Measurements from ENCODE around the gene PEX3.
"Not testable (repeated sequence)": the region's sequence is repeated elsewhere in the genome, so short reads cannot be mapped to it uniquely, and the experiment has no call there.

Gene PEX3

DNA sequence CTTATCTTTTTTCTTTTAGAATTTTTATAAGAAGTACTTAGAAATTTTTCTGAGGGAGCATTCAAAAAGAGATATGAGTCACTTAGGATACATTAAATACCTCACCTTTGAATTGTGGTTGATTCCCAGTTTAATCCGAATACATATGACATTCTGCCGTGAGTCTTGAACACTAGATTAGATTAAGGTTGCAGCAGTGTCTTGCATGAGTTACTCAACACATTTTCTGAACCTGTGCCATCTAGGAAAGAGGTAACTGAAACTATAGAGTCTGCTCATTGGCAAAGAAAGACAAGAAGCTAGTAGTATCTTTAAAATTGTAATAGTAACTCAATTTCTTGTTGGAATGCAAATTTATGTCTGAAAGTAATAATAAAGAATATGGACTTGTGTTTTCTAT, 14.9 kb downstream of the PEX3 start:
- Mint-ChIP-seq H3K9me3 (no peaks in the 10 kb centered on the region), H3K4me3 (no peak overlapping the region), H3K36me3 (ENCODE audit: insufficient read depth) (peaks cover 9% of the 10 kb centered on the region), H3K27ac (no peak overlapping the region), H3K27me3 (no peaks in the 10 kb centered on the region), H3K4me1 (ENCODE audit: low read depth in 2 of 2) (peaks cover 0 to 5% of the 10 kb centered on the region in 2 donors)
- DNase-seq (no peak), ATAC-seq (replicated peaks) (no peak)

DNA sequence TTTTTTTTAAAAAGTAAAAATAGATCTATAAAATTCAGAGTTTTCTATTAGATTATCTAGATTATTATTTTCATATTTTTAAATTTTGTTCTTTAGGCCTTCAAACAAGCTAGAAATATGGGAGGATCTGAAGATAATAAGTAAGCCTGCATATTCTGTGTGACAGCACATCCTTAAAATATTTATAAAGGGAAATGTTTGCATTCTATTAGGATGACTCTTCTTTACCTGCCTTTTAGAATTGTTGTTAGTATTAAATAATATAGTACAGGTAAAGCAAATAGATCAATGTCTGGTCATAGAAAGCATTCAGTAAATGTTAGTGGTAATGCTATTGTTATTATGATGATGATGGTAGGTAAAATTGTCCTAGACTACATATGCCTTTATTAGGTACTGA, 17.4 kb downstream of the PEX3 start:
- Mint-ChIP-seq H3K4me3 (no peak overlapping the region), H3K27ac (no peak overlapping the region), H3K4me1 (ENCODE audit: low read depth in 2 of 2) (no peaks in the 10 kb centered on the region), H3K9me3 (no peaks in the 10 kb centered on the region), H3K36me3 (ENCODE audit: insufficient read depth) (peaks cover 20% of the 10 kb centered on the region), H3K27me3 (no peaks in the 10 kb centered on the region)
- no peak for ATAC-seq (replicated peaks)
- no peak for DNase-seq

DNA sequence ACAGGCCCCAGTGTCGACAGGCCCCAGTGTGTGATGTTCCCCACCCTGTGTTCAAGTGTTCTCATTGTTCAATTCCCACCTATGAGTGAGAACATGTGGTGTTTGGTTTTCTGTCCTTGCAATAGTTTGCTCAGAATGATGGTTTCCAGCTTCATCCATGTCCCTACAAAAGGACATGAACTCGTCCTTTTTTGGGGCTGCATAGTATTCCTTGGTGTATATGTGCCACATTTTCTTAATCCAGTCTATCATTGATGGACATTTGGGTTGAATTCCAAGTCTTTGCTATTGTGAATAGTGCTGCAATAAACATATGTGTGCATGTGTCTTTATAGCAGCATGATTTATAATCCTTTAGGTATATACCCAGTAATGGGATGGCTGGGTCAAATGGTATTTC, 18.2 kb downstream of the PEX3 start:
- not testable (repeated sequence) for H3K4me3 Mint-ChIP-seq; DNase-seq; H3K27ac Mint-ChIP-seq; H3K9me3 Mint-ChIP-seq; H3K4me1 Mint-ChIP-seq (ENCODE audit: low read depth in 2 of 2); ATAC-seq (replicated peaks); H3K27me3 Mint-ChIP-seq
- peaks cover 28% of the 10 kb centered on the region for H3K36me3 Mint-ChIP-seq (ENCODE audit: insufficient read depth)

DNA sequence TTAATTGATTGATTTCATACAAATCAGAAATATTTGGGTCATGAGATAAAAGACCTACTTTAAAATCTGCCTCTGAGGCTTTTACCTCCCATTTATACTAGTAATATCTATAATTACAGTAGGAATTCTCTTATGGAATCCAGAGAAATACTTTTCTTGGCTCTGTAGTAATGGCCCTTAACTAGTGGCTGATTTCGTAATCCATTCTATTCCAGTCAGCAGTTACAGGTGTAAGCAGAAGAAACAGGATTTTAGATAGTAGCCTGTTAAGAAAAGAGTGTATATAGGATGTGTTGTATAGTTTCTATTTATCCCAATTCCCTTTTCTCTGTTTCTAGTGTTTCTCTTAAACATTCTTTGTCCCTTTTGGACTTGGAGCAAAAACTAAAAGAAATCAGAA, 21.2 kb downstream of the PEX3 start:
- H3K9me3 Mint-ChIP-seq, result no peaks in the 10 kb centered on the region
- H3K4me3 Mint-ChIP-seq, result no peak overlapping the region
- no peaks in the 10 kb centered on the region for H3K4me1 Mint-ChIP-seq (ENCODE audit: low read depth in 2 of 2)
- H3K27ac Mint-ChIP-seq, result no peak overlapping the region
- no peaks in the 10 kb centered on the region for H3K27me3 Mint-ChIP-seq
- ATAC-seq (replicated peaks) (no peak), DNase-seq (no peak)
- peaks cover 34% of the 10 kb centered on the region for H3K36me3 Mint-ChIP-seq (ENCODE audit: insufficient read depth)

DNA sequence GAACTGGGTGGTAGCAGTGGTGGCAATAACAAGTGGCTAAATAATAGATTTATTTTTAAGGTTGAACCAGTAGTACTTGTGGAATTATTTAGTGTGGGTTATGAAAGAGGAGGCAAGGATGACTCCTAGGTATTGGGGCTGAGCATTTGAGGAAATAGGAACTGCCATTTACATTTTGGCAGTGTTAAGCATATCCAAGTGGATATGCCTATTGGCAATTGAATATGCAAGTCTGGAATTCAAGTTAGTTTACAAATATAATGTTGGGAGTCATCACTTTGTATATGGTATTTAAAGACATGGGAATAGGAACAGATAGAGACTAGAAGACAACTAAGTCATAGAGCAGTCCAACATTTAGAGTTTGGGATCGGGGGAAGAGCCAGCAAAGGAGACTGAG, 25.9 kb downstream of the PEX3 start:
- Mint-ChIP-seq H3K4me1 (ENCODE audit: low read depth in 2 of 2) (no peaks in the 10 kb centered on the region), H3K36me3 (ENCODE audit: insufficient read depth) (peaks cover 36% of the 10 kb centered on the region), H3K27ac (no peak overlapping the region), H3K27me3 (no peaks in the 10 kb centered on the region), H3K4me3 (no peak overlapping the region), H3K9me3 (no peaks in the 10 kb centered on the region)
- ATAC-seq (replicated peaks) (no peak), DNase-seq (no peak)

DNA sequence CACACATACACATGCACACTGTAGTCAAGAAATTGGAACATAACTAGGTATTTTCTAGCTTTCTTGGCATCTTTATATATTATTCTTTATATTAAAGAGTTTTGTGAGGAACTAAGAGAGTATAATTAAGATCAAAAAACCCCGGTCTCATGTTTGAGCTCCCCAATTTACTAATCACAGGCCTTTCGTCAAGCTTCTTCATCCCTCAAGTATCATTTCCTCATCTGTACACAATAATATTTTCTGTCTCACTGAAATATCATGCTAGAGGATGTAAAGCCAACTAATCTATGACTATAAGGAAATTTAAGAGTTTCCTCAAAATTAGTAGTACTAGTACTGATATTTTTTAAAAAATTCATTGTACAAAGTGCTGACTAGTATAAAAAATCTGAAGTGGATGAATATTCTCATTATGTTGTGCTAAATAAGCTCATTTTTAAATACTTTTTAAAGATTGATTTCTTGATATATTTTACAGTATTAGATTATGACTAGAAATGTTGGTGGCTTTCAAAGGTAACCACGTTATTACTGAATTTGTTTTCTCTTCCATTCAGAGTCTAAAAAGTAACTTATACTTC, 28.0 kb downstream of the PEX3 start:
- no peak for DNase-seq
- H3K27me3 Mint-ChIP-seq, result no peaks in the 10 kb centered on the region
- no peak overlapping the region for H3K27ac Mint-ChIP-seq

DNA sequence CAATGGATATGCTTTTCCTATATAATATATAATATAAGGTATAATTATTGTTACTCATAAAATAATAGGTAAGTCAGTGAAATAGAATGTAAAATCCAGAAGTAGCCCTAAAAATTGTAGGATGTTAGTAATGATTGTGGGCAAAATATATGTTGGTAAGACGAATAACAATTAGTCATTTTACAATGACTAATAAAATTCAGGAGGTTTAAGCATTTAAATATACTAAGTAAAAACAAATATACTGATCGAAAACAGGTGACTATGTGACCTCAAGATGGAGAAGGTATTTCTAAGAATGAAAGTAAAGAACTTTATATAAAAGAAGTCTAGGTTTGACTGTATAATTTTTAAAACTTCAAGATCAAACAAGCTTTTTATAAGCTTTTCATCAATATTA, 32.0 kb downstream of the PEX3 start:
- H3K36me3 Mint-ChIP-seq (ENCODE audit: insufficient read depth), result peaks cover 16% of the 10 kb centered on the region
- no peak overlapping the region for H3K4me3 Mint-ChIP-seq
- H3K27ac Mint-ChIP-seq, result no peak overlapping the region
- ATAC-seq (replicated peaks) (no peak), DNase-seq (no peak)
- no peaks in the 10 kb centered on the region for H3K27me3 Mint-ChIP-seq
- no peaks in the 10 kb centered on the region for H3K9me3 Mint-ChIP-seq
- H3K4me1 Mint-ChIP-seq (ENCODE audit: low read depth in 2 of 2), result no peaks in the 10 kb centered on the region

More for the DNA sequence above, 28.0 kb downstream of the PEX3 start:
- H3K36me3 Mint-ChIP-seq (ENCODE audit: insufficient read depth), result peaks cover 20% of the 10 kb centered on the region
- no peak for ATAC-seq (replicated peaks)
- no peak overlapping the region for H3K4me3 Mint-ChIP-seq
- H3K9me3 Mint-ChIP-seq, result no peaks in the 10 kb centered on the region
- no peaks in the 10 kb centered on the region for H3K4me1 Mint-ChIP-seq (ENCODE audit: low read depth in 2 of 2)

DNA sequence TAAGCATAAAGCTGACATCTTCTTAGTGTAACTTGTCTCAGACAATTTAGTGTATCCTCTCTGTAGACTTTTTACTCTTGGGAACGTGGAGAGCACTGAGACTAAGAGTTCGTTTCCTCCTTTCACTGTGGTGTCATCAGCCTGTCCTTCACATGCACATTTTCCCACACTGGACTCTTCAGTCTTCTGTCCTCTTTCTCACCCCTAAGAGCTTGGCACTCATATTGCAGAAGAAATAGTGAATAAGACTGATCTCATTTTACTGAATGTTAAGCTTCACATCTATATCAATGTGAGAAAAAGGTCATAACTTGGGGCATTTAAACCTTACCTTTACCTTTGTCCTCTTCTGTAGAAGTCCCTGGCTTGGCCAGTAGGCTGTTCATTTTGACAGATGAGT, 35.4 kb downstream of the PEX3 start:
- Mint-ChIP-seq H3K27me3 (no peaks in the 10 kb centered on the region), H3K9me3 (no peaks in the 10 kb centered on the region), H3K4me3 (no peak overlapping the region), H3K4me1 (ENCODE audit: low read depth in 2 of 2) (peaks cover 0 to 4% of the 10 kb centered on the region in 2 donors), H3K27ac (no peak overlapping the region), H3K36me3 (ENCODE audit: insufficient read depth) (peaks cover 4% of the 10 kb centered on the region)
- no peak for DNase-seq
- ATAC-seq (replicated peaks), result no peak

DNA sequence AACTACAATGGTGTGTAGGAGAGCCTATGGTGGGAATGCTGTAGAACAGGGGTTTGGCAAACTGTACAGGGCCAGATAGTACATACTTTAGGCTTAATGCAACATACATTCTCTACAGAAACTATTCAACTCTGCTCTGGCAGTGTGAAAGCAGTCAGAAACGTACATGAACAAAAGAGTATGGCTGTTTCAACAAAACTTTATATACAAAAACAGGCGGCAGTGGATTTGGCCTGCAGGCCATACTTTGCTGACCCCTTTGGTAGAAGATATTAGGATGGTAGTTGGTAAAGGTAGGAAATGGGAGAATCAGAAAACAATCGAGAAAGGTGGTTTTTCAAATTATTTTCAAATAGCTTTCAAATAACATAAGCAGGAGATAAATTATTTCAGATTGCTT, 36.1 kb downstream of the PEX3 start:
- H3K9me3 Mint-ChIP-seq, result no peaks in the 10 kb centered on the region
- DNase-seq, result no peak
- H3K27me3 Mint-ChIP-seq, result no peaks in the 10 kb centered on the region
- H3K27ac Mint-ChIP-seq, result no peak overlapping the region
- peaks cover 0 to 4% of the 10 kb centered on the region in 2 donors for H3K4me1 Mint-ChIP-seq (ENCODE audit: low read depth in 2 of 2)
- peaks cover 4% of the 10 kb centered on the region for H3K36me3 Mint-ChIP-seq (ENCODE audit: insufficient read depth)
- H3K4me3 Mint-ChIP-seq, result no peak overlapping the region
- ATAC-seq (replicated peaks), result no peak

DNA sequence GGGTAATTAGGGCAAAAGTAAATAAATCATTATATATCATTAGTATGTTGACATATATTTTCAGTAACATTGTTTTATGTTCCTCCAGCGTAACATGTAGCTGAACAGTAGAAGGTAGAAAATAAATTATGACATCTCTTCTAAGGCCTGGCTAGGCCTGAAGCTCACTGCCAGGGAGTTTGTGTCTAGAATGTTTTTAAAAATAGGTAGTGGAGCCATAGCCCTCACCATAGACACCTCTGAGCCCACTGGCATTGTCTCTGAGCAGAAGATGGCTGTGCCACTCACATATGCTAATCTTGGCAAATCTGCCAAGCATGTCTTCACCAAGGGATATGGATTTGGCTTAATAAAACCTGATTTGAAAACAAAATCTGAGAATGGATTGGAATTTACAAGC, 39.6 kb downstream of the PEX3 start:
- H3K4me3 Mint-ChIP-seq, result no peak overlapping the region
- ATAC-seq (replicated peaks) (no peak), DNase-seq (no peak)
- H3K36me3 Mint-ChIP-seq (ENCODE audit: insufficient read depth), result peaks cover 8% of the 10 kb centered on the region
- no peak overlapping the region for H3K27ac Mint-ChIP-seq
- no peaks in the 10 kb centered on the region for H3K9me3 Mint-ChIP-seq
- H3K4me1 Mint-ChIP-seq (ENCODE audit: low read depth in 2 of 2), result peaks cover 0 to 4% of the 10 kb centered on the region in 2 donors
- H3K27me3 Mint-ChIP-seq, result no peaks in the 10 kb centered on the region

DNA sequence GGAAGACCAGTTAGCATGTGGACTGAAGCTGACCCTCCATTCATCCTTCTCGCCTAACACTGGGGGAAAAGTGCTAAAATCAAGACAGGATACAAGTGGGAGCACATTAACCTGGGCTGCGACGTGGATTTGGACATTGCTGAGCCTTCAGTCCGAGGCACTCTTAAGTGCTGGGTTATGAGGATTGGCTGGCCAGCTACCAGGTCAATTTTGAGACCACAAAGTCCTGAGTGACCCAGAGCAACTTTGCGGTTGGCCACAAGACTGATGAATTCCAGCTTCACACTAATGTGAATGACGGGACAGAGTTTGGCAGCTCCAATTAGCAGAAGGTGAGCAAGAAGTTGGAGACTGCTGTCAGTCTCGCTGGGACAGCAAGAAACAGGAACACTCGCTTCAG, 40.2 kb downstream of the PEX3 start:
- Mint-ChIP-seq H3K36me3 (ENCODE audit: insufficient read depth) (peaks cover 8% of the 10 kb centered on the region), H3K4me1 (ENCODE audit: low read depth in 2 of 2) (peaks cover 0 to 4% of the 10 kb centered on the region in 2 donors), H3K9me3 (no peaks in the 10 kb centered on the region), H3K27ac (no peak overlapping the region), H3K4me3 (no peak overlapping the region), H3K27me3 (no peaks in the 10 kb centered on the region)
- DNase-seq (no peak), ATAC-seq (replicated peaks) (no peak)

DNA sequence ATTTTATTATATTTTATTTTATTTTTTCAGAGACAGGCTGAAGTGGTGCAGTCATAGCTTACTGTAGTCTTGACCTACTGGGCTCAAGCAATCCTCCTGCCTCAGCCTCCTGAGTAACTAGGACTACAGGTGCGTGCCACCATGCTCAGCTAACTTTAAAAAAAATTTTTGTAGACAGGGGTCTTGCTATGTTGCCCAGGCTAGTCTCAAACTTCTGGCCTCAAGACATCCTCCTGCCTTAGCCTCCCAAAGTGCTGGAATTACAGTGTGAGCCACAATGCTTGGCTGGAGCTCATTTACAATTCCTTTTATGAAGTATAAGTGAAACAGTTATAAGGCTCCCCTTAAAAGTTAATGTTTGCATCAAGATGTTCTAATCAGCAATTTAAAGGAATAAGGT, 46.4 kb downstream of the PEX3 start:
- no peak overlapping the region for H3K27ac Mint-ChIP-seq

DNA sequence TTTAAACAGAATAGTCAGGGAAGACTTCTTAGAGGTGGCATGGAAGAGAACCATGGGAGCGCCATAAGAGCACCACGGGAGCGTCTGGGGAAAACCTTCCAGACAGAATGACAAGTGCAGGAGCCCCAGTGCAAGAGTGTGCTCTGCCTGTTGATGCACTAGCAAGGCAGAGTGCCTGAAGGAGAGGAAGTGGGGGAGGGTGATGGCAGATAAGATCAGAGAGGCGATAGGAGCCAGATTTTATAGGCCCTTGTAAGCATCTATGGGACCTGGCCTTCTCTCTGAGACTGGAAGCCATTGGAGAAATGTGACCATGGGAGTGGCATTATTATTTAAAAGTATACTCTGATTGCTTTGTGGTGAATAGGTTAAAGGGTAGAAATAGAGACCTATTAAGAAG, 47.8 kb downstream of the PEX3 start:
- H3K36me3 Mint-ChIP-seq (ENCODE audit: insufficient read depth), result no peaks in the 10 kb centered on the region
- H3K27me3 Mint-ChIP-seq, result no peaks in the 10 kb centered on the region
- H3K9me3 Mint-ChIP-seq, result no peaks in the 10 kb centered on the region
- H3K4me1 Mint-ChIP-seq (ENCODE audit: low read depth in 2 of 2), result peaks cover 13 to 14% of the 10 kb centered on the region in 2 donors
- H3K4me3 Mint-ChIP-seq, result no peak overlapping the region
- no peak for ATAC-seq (replicated peaks)
- DNase-seq, result no peak
- peak overlapping the region; percentile 3 to 63 for H3K27ac Mint-ChIP-seq

More for the DNA sequence above, 46.4 kb downstream of the PEX3 start:
- no peaks in the 10 kb centered on the region for H3K9me3 Mint-ChIP-seq
- H3K27me3 Mint-ChIP-seq, result no peaks in the 10 kb centered on the region
- ATAC-seq (replicated peaks), result no peak
- H3K4me1 Mint-ChIP-seq (ENCODE audit: low read depth in 2 of 2), result peaks cover 13 to 14% of the 10 kb centered on the region in 2 donors
- peaks cover 8% of the 10 kb centered on the region for H3K36me3 Mint-ChIP-seq (ENCODE audit: insufficient read depth)
- H3K4me3 Mint-ChIP-seq, result no peak overlapping the region
- no peak for DNase-seq

DNA sequence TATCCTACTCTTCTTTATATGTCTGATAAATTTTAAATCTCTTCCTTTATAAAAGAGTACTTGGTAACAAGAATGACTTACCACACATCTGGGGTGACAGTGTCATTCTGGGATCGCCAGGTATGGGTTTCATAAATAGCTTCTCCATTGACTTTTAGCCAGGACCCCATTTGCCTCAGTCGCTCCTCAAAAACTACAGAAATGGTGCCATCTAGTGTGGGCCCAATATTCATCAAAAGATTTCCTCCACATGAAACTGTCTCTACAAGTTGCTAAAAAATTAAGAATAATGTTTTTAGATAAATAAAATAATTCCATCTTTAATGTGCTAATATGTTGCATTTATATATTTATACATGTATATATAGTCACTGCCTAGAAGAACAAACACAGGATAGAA, 51.2 kb downstream of the PEX3 start:
- Mint-ChIP-seq H3K4me1 (ENCODE audit: low read depth in 2 of 2) (peaks cover 13 to 14% of the 10 kb centered on the region in 2 donors), H3K27ac (no peak overlapping the region), H3K27me3 (no peaks in the 10 kb centered on the region), H3K4me3 (no peak overlapping the region), H3K9me3 (no peaks in the 10 kb centered on the region), H3K36me3 (ENCODE audit: insufficient read depth) (peaks cover 7% of the 10 kb centered on the region)
- DNase-seq (no peak), ATAC-seq (replicated peaks) (no peak)

DNA sequence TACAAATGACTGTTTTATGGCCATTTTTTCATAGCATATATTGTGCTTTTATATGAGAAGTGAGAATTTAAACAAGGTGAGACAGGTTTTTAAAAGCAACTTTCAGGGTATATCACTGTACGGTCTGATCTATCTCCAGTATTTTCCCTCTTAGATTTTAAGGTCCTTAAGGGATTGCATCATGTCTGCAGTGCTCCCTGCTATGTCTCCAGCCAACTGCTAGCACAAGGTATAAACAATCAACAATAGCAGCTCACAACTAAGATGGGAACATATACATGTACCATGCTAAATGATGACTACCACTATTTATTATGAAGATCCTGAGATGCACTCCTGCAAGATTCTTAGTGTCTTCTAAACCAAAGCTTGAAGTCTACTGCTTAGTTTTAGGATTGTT, 53.8 kb downstream of the PEX3 start:
- Mint-ChIP-seq H3K9me3 (no peaks in the 10 kb centered on the region), H3K4me1 (ENCODE audit: low read depth in 2 of 2) (peaks cover 4 to 6% of the 10 kb centered on the region in 2 donors), H3K4me3 (no peak overlapping the region), H3K27me3 (no peaks in the 10 kb centered on the region), H3K27ac (no peak overlapping the region), H3K36me3 (ENCODE audit: insufficient read depth) (peaks cover 7% of the 10 kb centered on the region)
- ATAC-seq (replicated peaks) (no peak), DNase-seq (no peak)
